ACC112 (cell line): ENCODE data around the gene PXK.

Experiments used
- H2AFZ ChIP-seq: fragments of 200-600 bp; sonication (generic); one replicate; pipeline ENCODE4 v1.6.0; 2017; ENCODE audit warnings: antibody characterized with exemption, low read length; ENCODE audit not compliant: unreplicated experiment
- H3K27ac ChIP-seq: fragments of 200-600 bp; sonication (generic); 2 replicates; pipeline ENCODE4 v1.5.1; 2014; ENCODE audit warnings: low read depth, mild to moderate bottlenecking, antibody characterized with exemption, low read length, moderate library complexity
- H3K27me3 ChIP-seq: fragments of 200-600 bp; sonication (generic); 2 replicates; pipeline ENCODE4 v1.6.1; 2014; ENCODE audit warnings: mild to moderate bottlenecking, antibody characterized with exemption, low read length, moderate library complexity, mixed read lengths; ENCODE audit not compliant: insufficient read depth
- H3K36me3 ChIP-seq: fragments of 200-600 bp; sonication (generic); 2 replicates; pipeline ENCODE4 v1.6.1; 2016; ENCODE audit warnings: mild to moderate bottlenecking, antibody characterized with exemption, low read length, moderate library complexity, mixed read lengths; ENCODE audit not compliant: insufficient read depth
- H3K4me1 ChIP-seq: fragments of 200-600 bp; sonication (generic); one replicate; pipeline ENCODE4 v1.6.1; 2016; ENCODE audit warnings: low read length, mixed read lengths; ENCODE audit not compliant: insufficient read depth, unreplicated experiment, control insufficient read depth
- H3K4me3 ChIP-seq: fragments of 200-600 bp; sonication (generic); 2 replicates; pipeline ENCODE4 v1.5.1; 2014; ENCODE audit warnings: mild to moderate bottlenecking, low read depth, low read length
- H3K79me2 ChIP-seq: fragments of 200-600 bp; sonication (generic); one replicate; pipeline ENCODE4 v1.6.0; 2016; ENCODE audit warnings: low read length; ENCODE audit not compliant: control insufficient read depth, unreplicated experiment, insufficient read depth

The PXK gene

GRCh38 chr3:58383476-58383875 is 50.8 kb downstream of the PXK start:
- H2AFZ ChIP-seq: no peak overlapping the region
- peaks cover 4% of the 10 kb centered on the region; the same call in 1 of the 2 replicates for H3K36me3 ChIP-seq
- no peak overlapping the region for H3K4me3 ChIP-seq
- peaks cover 42% of the 10 kb centered on the region for H3K4me1 ChIP-seq
- no peaks in the 10 kb centered on the region for H3K27me3 ChIP-seq
- peak overlapping the region; percentile 91 for H3K27ac ChIP-seq
- no peaks in the 10 kb centered on the region for H3K79me2 ChIP-seq

- Histone ChIP-seq H3K4me1 (peaks cover 47% of the 10 kb centered on the region), H3K36me3 (peaks cover 4% of the 10 kb centered on the region; the same call in 1 of the 2 replicates), H3K79me2 (no peaks in the 10 kb centered on the region), H3K4me3 (peak overlapping the region; percentile 23; the same call in 1 of the 2 replicates), H2AFZ (no peak overlapping the region), H3K27ac (peak overlapping the region; percentile 91), H3K27me3 (no peaks in the 10 kb centered on the region)
Measured at GRCh38 chr3:58383904-58384303, 51.2 kb downstream of the PXK start.

- H3K4me3 ChIP-seq: peak overlapping the region; percentile 23; the same call in 1 of the 2 replicates
- H3K27ac ChIP-seq: peak overlapping the region; percentile 91
- peaks cover 49% of the 10 kb centered on the region for H3K4me1 ChIP-seq
- H3K36me3 ChIP-seq: peaks cover 4% of the 10 kb centered on the region; the same call in 1 of the 2 replicates
- no peaks in the 10 kb centered on the region for H3K27me3 ChIP-seq
- H3K79me2 ChIP-seq: no peaks in the 10 kb centered on the region
- H2AFZ ChIP-seq: no peak overlapping the region
Measured at GRCh38 chr3:58384381-58385090, 51.8 kb downstream of the PXK start.

GRCh38 chr3:58386626-58387365 is 54.1 kb downstream of the PXK start:
- no peaks in the 10 kb centered on the region for H3K27me3 ChIP-seq
- peaks cover 16% of the 10 kb centered on the region; the same call in 1 of the 2 replicates for H3K36me3 ChIP-seq
- peak overlapping the region; percentile 61 for H3K27ac ChIP-seq
- no peaks in the 10 kb centered on the region for H3K79me2 ChIP-seq
- peaks cover 64% of the 10 kb centered on the region for H3K4me1 ChIP-seq
- H2AFZ ChIP-seq: no peak overlapping the region
- H3K4me3 ChIP-seq: no peak overlapping the region

GRCh38 chr3:58387650-58388546 is 55.2 kb downstream of the PXK start:
- Histone ChIP-seq H3K4me3 (no peak overlapping the region), H3K27me3 (no peaks in the 10 kb centered on the region), H3K36me3 (0 out of 2 replicates have a peak, but pooled peaks cover 13% of the 10 kb centered on the region), H3K79me2 (no peaks in the 10 kb centered on the region), H3K27ac (peak overlapping the region; percentile 61), H3K4me1 (peaks cover 69% of the 10 kb centered on the region), H2AFZ (no peak overlapping the region)

- H3K79me2 ChIP-seq: no peaks in the 10 kb centered on the region
- peaks cover 64% of the 10 kb centered on the region for H3K4me1 ChIP-seq
- no peaks in the 10 kb centered on the region for H3K27me3 ChIP-seq
- no peak overlapping the region for H2AFZ ChIP-seq
- H3K36me3 ChIP-seq: 0 out of 2 replicates have a peak, but pooled peaks cover 13% of the 10 kb centered on the region
- H3K27ac ChIP-seq: peak overlapping the region; percentile 61
- no peak overlapping the region for H3K4me3 ChIP-seq
Measured at GRCh38 chr3:58388550-58389091, 55.9 kb downstream of the PXK start.

- Histone ChIP-seq H3K36me3 (peaks cover 24% of the 10 kb centered on the region), H3K27ac (peak overlapping the region; percentile 53), H3K27me3 (no peaks in the 10 kb centered on the region), H3K4me1 (peaks cover 47% of the 10 kb centered on the region), H3K79me2 (no peaks in the 10 kb centered on the region), H3K4me3 (no peak overlapping the region), H2AFZ (no peak overlapping the region)
Measured at GRCh38 chr3:58391156-58391865, 58.6 kb downstream of the PXK start.

GRCh38 chr3:58392181-58392580 is 59.5 kb downstream of the PXK start:
- Histone ChIP-seq H2AFZ (no peak overlapping the region), H3K79me2 (no peaks in the 10 kb centered on the region), H3K4me1 (peaks cover 38% of the 10 kb centered on the region), H3K4me3 (no peak overlapping the region), H3K36me3 (peaks cover 31% of the 10 kb centered on the region), H3K27me3 (no peaks in the 10 kb centered on the region), H3K27ac (no peak overlapping the region)

GRCh38 chr3:58394339-58394738 is 61.6 kb downstream of the PXK start:
- Histone ChIP-seq H3K4me3 (no peak overlapping the region), H3K4me1 (peaks cover 19% of the 10 kb centered on the region), H2AFZ (no peak overlapping the region), H3K27ac (no peak overlapping the region), H3K27me3 (no peaks in the 10 kb centered on the region), H3K79me2 (no peaks in the 10 kb centered on the region), H3K36me3 (peaks cover 33% of the 10 kb centered on the region)
